GM19438 (cell line): ENCODE results near the gene ZDHHC14.
A peak's percentile ranks its signal among the peaks of the same experiment; 100 is the strongest.

Experiments used
- ATAC-seq: cut with Tn5 transposase; IDR thresholded peaks from one replicate; pipeline ENCODE4 v1.9.1; 2021; ENCODE audit warnings: low read depth; ENCODE audit not compliant: unreplicated experiment

ZDHHC14 gene

GRCh38 chr6:157541618-157542413 is 160.8 kb downstream of the ZDHHC14 start:
- ATAC-seq, result no peak

- no peak for ATAC-seq
Measured at GRCh38 chr6:157542414-157543160, 161.6 kb downstream of the ZDHHC14 start.

GRCh38 chr6:157546321-157546720 is 165.3 kb downstream of the ZDHHC14 start:
- ATAC-seq, result no peak

- no peak for ATAC-seq
Measured at GRCh38 chr6:157547112-157547511, 166.1 kb downstream of the ZDHHC14 start.

GRCh38 chr6:157548635-157549467 is 167.9 kb downstream of the ZDHHC14 start:
- ATAC-seq, result no peak

GRCh38 chr6:157549468-157549745 is 168.4 kb downstream of the ZDHHC14 start:
- no peak for ATAC-seq

- ATAC-seq, result no peak
Measured at GRCh38 chr6:157550114-157550989, 169.4 kb downstream of the ZDHHC14 start.

- no peak for ATAC-seq
Measured at GRCh38 chr6:157551041-157551832, 170.2 kb downstream of the ZDHHC14 start.

GRCh38 chr6:157552081-157552747 is 171.2 kb downstream of the ZDHHC14 start:
- ATAC-seq, result no peak

GRCh38 chr6:157552820-157553485 is 172.0 kb downstream of the ZDHHC14 start:
- no peak for ATAC-seq

GRCh38 chr6:157554747-157555146 is 173.8 kb downstream of the ZDHHC14 start:
- no peak for ATAC-seq

GRCh38 chr6:157555455-157556143 is 174.6 kb downstream of the ZDHHC14 start:
- ATAC-seq, result no peak

GRCh38 chr6:157556144-157556645 is 175.2 kb downstream of the ZDHHC14 start:
- ATAC-seq, result no peak

- peak; percentile 2 for ATAC-seq
Measured at GRCh38 chr6:157556671-157557430, 175.9 kb downstream of the ZDHHC14 start.

GRCh38 chr6:157557559-157557958 is 176.6 kb downstream of the ZDHHC14 start:
- ATAC-seq, result peak; percentile 58

GRCh38 chr6:157558049-157558448 is 177.1 kb downstream of the ZDHHC14 start:
- no peak for ATAC-seq
